Left colon (tissue), 2 donors: ENCODE results near the gene CNTNAP5. TPM values are rescaled to one million over a fixed set of nuclear protein-coding genes. Genes with fewer than 3 reads are reported as not detected.

ENCODE experiments used
- ATAC-seq: fragments of 200-7000 bp; cut with Tn5 transposase; one replicate; pipeline ENCODE4 v1.9.1; 2020; ENCODE audit warnings: mild to moderate bottlenecking, moderate library complexity
- DNase-seq, 2 donors: peaks; one replicate each; pipeline ENCODE4 v3.0.0-alpha.2; 2020
- intact Hi-C, 2 donors: fragments of 100-400 bp; cut with DNase I in 1 of 2; cut with micrococcal nuclease in 1 of 2; formaldehyde crosslinking; loops; one replicate each; pipeline versions ENCODE4 v1.11.2 to v1.14.0; 2022; cut with DNase I, micrococcal nuclease
- total RNA-seq, 2 donors: library from RNA; stranded (reverse); fragmentation: NEBNext Ultra II Directional; extraction: Animal tissue kit (Norgen Biotek cat#: 25700); gene quantifications; one replicate each; pipeline ENCODE4 v1.2.1, GENCODE V29; 2021
- donor health status: DM: no; HTN: no; CAD: no.
- donor health status: DM: yes; HTN: yes; CAD: no.

The CNTNAP5 gene
- total RNA-seq, 2 donors from 2014 or later = 0.08 TPM; not detected in 1

GRCh38 chr2:124692216-124692615, 667.1 kb downstream of the CNTNAP5 start:
- DNase-seq (no peak), ATAC-seq (no peak)
- intact Hi-C loops = no loop called here

DNA sequence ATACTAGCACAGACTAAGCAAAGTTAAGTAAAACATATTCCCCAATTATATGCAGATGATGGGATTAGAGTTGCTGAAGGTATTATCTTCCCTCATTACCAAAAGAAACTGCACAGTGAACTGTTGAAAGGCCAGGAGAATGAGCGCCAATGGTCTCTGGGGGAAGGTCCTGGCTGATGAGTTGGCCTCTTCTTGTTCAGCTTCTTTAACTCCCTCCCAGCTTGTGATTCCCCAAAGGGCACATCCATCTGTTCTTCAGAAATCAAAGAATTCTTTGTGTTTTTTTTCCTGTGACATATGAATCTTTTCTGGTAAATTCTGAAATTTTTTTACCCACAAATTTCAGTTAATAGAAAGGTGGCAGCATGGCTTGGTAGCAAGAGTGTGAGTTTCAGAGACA, 667.6 kb downstream of the CNTNAP5 start:
- intact Hi-C loops = no loop called here
- DNase-seq = no peak
- no peak for ATAC-seq

DNA sequence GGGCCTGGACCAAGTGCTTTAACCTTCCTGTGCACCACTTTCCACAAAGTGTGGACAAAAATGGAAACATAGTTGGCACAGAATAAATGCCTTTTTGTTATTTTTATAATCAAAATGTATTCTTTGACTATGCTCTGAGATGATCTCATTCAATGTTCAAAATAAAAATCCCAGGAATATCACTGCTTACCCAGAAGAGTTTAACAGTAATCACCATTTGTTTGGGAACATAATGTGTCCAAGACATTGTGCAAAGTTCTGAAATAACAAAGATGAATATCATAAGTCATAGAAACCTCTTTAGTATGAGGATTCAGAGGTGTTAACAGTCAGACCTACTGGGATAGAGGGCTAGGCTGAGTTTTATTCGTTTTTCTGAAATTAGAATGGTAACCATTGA, 668.1 kb downstream of the CNTNAP5 start:
- intact Hi-C loops = no loop called here
- ATAC-seq (no peak), DNase-seq (no peak)

- intact Hi-C loops = no loop called here
- no peak for ATAC-seq
- DNase-seq = no peak
Measured at GRCh38 chr2:124698979-124699565, 674.0 kb downstream of the CNTNAP5 start.

- DNase-seq (no peak), ATAC-seq (no peak)
- intact Hi-C loops = no loop called here
Measured at GRCh38 chr2:124702777-124703176, 677.7 kb downstream of the CNTNAP5 start.

DNA sequence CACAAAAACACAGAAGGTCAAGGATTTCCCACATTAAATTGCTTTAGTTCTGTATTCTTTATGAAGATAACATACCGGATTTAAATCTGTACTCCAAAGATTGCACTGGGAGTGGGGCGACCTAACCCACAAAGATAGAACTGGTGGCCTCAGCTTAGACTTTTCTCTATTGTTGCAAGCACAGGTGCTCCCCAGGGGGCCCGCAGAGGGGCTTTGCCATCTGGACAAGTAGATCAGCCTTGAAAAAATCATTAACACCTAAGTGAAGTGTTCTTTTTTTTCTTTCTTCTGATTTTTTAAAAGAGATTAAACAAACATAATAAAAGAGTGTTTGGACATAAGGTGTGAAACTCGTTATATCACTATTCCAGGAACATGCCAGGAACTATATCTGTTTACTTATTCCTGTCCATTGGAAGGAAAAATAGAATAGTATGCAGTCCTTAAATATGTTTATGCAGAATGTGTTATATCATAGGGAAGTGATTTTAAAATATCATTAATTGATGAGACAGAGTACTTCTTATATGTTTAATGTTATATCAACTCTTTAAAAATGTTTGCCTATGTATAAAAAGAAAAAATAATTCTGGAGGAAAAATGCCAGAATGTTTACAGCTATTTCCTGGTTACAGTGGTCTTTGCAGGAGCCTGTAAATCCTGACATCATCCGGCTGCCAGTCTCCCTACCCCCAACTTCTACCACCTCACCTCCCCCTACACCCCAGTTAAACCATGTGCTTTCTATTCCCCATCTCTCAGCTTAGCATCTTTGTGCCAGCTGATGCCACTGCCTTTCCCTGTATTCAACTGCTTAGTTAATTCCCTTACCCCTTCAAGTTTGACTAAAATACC, 679.2 kb downstream of the CNTNAP5 start:
- intact Hi-C loops = no loop called here
- DNase-seq = no peak
- ATAC-seq = peak; percentile 71

DNA sequence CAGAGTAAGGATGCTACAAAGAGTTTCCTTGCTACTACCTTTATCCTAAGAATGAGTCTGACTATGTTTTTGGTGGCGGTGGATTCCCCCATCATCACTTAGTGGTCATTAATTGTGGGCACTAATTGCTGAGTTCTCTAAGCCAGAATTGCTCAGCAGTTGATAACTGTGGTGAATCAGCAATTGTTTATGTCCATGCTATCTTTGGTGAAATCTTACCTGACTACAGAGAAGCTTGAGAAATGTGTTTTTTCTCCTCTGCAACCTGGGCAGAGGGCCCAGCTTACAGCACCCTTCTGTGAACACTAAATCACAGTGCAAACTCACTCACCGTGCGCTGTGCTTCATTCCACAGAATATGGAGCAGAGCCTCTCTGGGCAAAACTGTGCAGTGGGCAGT, 683.6 kb downstream of the CNTNAP5 start:
- intact Hi-C loops = no loop called here
- no peak for ATAC-seq
- no peak for DNase-seq

DNA sequence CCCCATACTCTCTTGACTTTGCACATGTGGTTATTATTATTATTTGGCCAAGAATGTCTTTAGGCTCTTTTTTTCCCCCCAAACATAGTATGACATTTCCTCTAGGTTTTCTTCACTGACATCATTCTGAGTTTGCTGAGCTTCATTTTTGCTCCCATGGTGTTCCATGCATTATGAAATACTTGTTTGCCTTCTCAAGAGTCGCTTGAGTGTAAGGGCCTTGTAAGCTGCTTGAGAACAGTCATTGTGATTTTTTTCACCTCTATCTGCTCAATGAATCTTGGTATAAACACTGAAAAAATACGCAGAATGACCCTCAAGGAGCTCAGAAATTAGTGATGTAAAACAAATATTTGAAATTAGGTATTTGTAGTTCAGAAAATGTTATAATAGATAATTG, 688.9 kb downstream of the CNTNAP5 start:
- DNase-seq (no peak), ATAC-seq (no peak)
- intact Hi-C loops = no loop called here

DNA sequence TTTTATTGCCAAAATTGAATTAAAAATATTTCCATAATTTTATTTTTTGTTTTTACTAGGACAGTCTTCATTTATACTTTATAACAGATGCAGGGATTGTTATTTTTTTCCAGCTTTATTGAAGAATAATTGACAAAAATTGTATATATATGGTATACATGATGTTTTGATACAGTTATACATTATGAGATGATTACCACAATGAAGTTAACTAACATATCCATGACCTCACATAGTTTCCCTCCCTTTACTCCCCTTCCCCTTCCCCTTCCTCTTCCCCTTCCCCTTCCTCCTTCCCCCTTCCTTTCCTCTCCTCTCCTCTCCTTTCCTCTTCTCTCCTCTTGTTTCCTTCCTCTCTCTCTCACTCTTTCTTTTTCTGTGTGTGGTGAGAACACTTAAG, 700.1 kb downstream of the CNTNAP5 start:
- DNase-seq (no peak), ATAC-seq (no peak)
- intact Hi-C loops = no loop called here

DNA sequence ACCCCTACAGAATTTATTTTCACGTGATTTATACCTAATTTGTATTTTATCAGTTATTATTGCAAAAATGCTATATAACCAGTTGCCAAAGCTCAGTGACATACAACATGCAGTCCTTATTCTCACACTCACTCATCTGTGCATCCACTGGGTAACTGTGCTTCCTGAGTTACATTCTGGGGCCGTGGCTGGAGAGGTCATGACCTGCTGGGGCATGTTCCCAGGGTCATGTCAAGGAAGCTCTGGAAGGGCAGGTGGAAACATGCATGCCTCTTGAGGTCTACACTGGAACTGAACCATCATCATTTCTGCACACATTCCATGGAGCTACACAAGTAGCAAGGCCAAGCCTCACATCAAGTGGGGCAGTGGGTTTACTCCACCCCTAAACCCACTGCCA, 715.5 kb downstream of the CNTNAP5 start:
- intact Hi-C loops = no loop called here
- DNase-seq (no peak), ATAC-seq (no peak)

GRCh38 chr2:124753842-124754241, 728.8 kb downstream of the CNTNAP5 start:
- intact Hi-C loops = no loop called here
- DNase-seq (no peak), ATAC-seq (no peak)

DNA sequence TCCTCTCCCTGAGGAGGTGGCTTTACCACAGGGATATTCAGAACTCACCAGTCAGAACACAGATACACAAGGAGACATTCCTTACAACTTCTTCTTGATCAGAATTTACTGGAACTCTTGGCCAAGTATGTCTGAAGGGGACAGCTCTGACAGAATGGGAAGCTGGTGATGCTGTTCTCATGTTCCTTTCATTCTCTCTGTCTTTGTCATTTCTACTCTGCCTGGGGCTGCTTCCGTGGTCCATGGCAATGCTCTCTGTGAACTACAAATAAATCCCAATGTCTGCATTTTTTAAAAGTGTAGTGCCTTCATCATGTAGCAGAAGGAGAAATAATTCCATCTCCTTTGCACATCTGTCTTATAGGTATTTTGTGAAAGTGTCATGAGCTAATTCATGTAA, 730.3 kb downstream of the CNTNAP5 start:
- intact Hi-C loops = no loop called here
- DNase-seq = no peak
- ATAC-seq = no peak

GRCh38 chr2:124756048-124756447, 731.0 kb downstream of the CNTNAP5 start:
- intact Hi-C loops = no loop called here
- DNase-seq (no peak), ATAC-seq (no peak)

DNA sequence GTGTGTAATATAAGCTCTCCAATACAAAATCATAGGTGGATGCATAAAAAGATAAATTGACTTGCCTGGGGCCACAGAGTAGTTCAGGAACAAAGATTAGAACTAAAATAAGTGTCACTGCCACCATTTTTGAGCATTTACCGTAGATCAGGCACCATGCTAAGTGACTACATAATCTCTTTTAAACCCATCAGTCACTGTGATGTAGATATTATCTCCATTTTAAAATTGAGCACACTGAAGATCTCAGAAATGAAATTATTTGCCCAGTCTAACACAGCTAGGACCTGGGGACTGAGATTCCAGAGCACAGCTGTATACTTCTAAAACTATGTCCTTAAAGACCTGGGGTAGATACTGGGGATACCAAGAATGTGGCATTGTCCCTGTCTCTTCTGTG, 737.3 kb downstream of the CNTNAP5 start:
- DNase-seq = no peak
- no peak for ATAC-seq
- intact Hi-C loops = no loop called here

DNA sequence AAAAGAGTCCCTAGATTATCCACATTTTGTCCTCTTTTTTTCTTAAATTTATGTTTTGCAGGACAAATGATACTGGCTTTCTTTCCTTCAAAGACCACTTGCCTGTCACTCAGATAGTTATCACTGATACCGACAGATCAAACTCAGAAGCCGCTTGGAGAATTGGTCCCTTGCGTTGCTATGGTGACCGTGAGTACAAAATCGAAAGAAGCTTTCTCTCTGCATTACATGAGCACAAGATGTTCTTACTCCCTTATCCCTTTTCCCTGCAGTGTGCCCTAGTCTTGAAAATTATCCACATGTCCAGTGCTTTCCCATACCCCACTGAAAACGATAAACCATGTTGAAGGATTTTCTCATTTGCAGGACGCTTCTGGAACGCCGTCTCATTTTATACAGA, 738.5 kb downstream of the CNTNAP5 start:
- ATAC-seq (no peak), DNase-seq (no peak)
- intact Hi-C loops = no loop called here

- no peak for DNase-seq
- intact Hi-C loops = no loop called here
- ATAC-seq = no peak
Measured at GRCh38 chr2:124774781-124775180, 749.7 kb downstream of the CNTNAP5 start.

GRCh38 chr2:124776332-124776731, 751.2 kb downstream of the CNTNAP5 start:
- no peak for ATAC-seq
- DNase-seq = no peak
- intact Hi-C loops = no loop called here

- intact Hi-C loops = no loop called here
- ATAC-seq (no peak), DNase-seq (no peak)
Measured at GRCh38 chr2:124778076-124778475, 753.0 kb downstream of the CNTNAP5 start.

DNA sequence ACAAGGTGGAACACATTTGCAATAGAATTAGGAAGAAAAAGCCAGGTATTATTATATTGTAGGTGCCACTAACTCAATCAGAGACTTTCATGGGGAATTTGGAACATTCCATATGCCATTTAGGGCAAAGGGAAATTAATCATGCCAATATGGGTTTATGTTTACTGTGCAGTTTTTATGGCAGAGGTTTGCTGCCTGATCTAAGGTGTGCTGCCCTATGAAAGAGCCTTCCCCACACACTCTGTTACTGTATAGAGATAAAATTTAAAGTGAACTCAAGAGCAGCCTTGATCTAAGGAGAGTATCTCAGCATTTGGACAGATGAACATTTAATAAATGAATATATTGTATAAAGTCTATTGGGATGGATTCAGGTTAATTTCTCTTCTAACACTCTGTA, 771.6 kb downstream of the CNTNAP5 start:
- ATAC-seq (peak; percentile 93), DNase-seq (no peak)
- intact Hi-C loops = no loop called here

- intact Hi-C loops = no loop called here
- ATAC-seq = peak; percentile 54
Measured at GRCh38 chr2:124797049-124797448, 772.0 kb downstream of the CNTNAP5 start.

DNA sequence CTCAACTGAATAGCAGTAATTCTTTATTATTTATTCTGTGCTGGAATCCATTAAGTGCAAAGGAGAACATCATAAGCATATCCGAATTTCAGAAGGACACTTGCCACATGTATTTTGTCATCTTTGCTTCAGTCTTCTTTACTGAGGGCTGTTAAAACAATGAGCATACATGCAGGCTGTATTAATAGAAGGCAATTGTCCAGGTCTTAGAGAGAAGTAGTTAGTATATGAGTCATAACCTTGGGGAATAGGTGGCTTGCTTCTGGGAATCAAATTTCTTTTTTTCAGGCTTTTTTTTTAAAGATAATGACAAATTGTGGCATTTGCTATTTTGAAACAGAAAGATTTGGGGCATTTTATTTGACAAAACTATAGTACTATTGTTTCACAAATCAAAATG, 773.5 kb downstream of the CNTNAP5 start:
- intact Hi-C loops = no loop called here
- DNase-seq (no peak), ATAC-seq (no peak)

More at GRCh38 chr2:124797049-124797448, 772.0 kb downstream of the CNTNAP5 start:
- DNase-seq = no peak
